Trophoblast cell (in vitro differentiated cells and primary cell): ENCODE data around the gene MAP4K4.

Experiments
- DNase-seq, 2 donors: peaks; one replicate each; pipeline ENCODE4 v3.0.0-alpha.2; 2016
- H2AFZ ChIP-seq: 2 replicates; pipeline ENCODE4 v1.6.1; 2013; ENCODE audit warnings: low read length, moderate library complexity, mild to moderate bottlenecking; ENCODE audit not compliant: insufficient read depth, poor library complexity
- H2AK5ac ChIP-seq: 2 replicates; pipeline ENCODE4 v1.6.1; 2013; ENCODE audit warnings: mild to moderate bottlenecking, low read length
- H2BK120ac ChIP-seq: 2 replicates; pipeline ENCODE4 v1.6.1; 2013; ENCODE audit warnings: low read length, mild to moderate bottlenecking, moderate library complexity; ENCODE audit not compliant: insufficient read depth, poor library complexity
- H2BK12ac ChIP-seq: 2 replicates; pipeline ENCODE4 v1.6.1; 2013; ENCODE audit warnings: mild to moderate bottlenecking, low read length, moderate library complexity
- H2BK5ac ChIP-seq: 2 replicates; pipeline ENCODE4 v1.6.1; 2013; ENCODE audit warnings: low read length, low read depth, moderate library complexity, mild to moderate bottlenecking; ENCODE audit not compliant: poor library complexity
- H3K14ac ChIP-seq: 2 replicates; pipeline ENCODE4 v1.6.1; 2013; ENCODE audit warnings: mild to moderate bottlenecking, low read length
- H3K18ac ChIP-seq: 2 replicates; pipeline ENCODE4 v1.6.1; 2013; ENCODE audit warnings: mild to moderate bottlenecking, low read length
- H3K23ac ChIP-seq: 2 replicates; pipeline ENCODE4 v1.6.1; 2013; ENCODE audit warnings: low read length
- H3K27ac ChIP-seq: 2 replicates; pipeline ENCODE4 v1.5.1; 2013; ENCODE audit warnings: low read depth, mild to moderate bottlenecking, inconsistent platforms, low read length, moderate library complexity
- H3K27me3 ChIP-seq: 2 replicates; pipeline ENCODE4 v1.6.1; 2013; ENCODE audit warnings: inconsistent platforms, mild to moderate bottlenecking, low read length, moderate library complexity; ENCODE audit not compliant: insufficient read depth
- H3K36me3 ChIP-seq, 2 experiments: 1 replicate in 1 of 2; 2 replicates in 1 of 2; pipeline ENCODE4 v1.6.1; 2013; ENCODE audit warnings: low read length in 2 of 2, mild to moderate bottlenecking in 2 of 2, moderate library complexity in 1 of 2; ENCODE audit not compliant: insufficient read depth in 2 of 2, control insufficient read depth in 1 of 2
- H3K4ac ChIP-seq: 2 replicates; pipeline ENCODE4 v1.6.1; 2013; ENCODE audit warnings: low read depth, mild to moderate bottlenecking, low read length, moderate library complexity
- H3K4me1 ChIP-seq, 2 experiments: 1 replicate in 1 of 2; 2 replicates in 1 of 2; pipeline ENCODE4 v1.6.1; 2013; ENCODE audit warnings: low read length in 2 of 2, mild to moderate bottlenecking in 2 of 2, moderate library complexity in 1 of 2; ENCODE audit not compliant: insufficient read depth in 2 of 2, control insufficient read depth in 1 of 2
- H3K4me2 ChIP-seq: 2 replicates; pipeline ENCODE4 v1.6.1; 2013; ENCODE audit warnings: inconsistent platforms, mild to moderate bottlenecking, low read length, moderate library complexity
- H3K4me3 ChIP-seq: 2 replicates; pipeline ENCODE4 v1.5.1; 2013; ENCODE audit warnings: mild to moderate bottlenecking, low read depth, low read length, inconsistent platforms
- H3K79me1 ChIP-seq: one replicate; pipeline ENCODE4 v1.6.1; 2013; ENCODE audit warnings: low read length
- H3K79me2 ChIP-seq: 2 replicates; pipeline ENCODE4 v1.6.1; 2013; ENCODE audit warnings: low read length, mild to moderate bottlenecking; ENCODE audit not compliant: control insufficient read depth, insufficient read depth, poor library complexity
- H3K9ac ChIP-seq: 2 replicates; pipeline ENCODE4 v1.6.1; 2013; ENCODE audit warnings: mild to moderate bottlenecking, low read length
- H3K9me3 ChIP-seq: 2 replicates; pipeline ENCODE4 v1.6.1; 2013; ENCODE audit warnings: low read depth, mild to moderate bottlenecking, control low read depth, inconsistent platforms, low read length; ENCODE audit not compliant: insufficient read depth
- H4K12ac ChIP-seq: 2 replicates; pipeline ENCODE4 v1.6.1; 2013; ENCODE audit warnings: low read depth, mild to moderate bottlenecking, low read length, moderate library complexity
- H4K8ac ChIP-seq: 2 replicates; pipeline ENCODE4 v1.6.1; 2013; ENCODE audit warnings: low read depth, mild to moderate bottlenecking, low read length, moderate library complexity
- H4K91ac ChIP-seq: one replicate; pipeline ENCODE4 v1.6.1; 2013; ENCODE audit warnings: low read depth, mild to moderate bottlenecking, low read length, moderate library complexity
- WGBS: extraction: QIAGEN DNeasy Blood & Tissue Kit; methylation state at CpG from one replicate; pipeline ENCODE4 v1.1.7; 2013; ENCODE audit warnings: missing lambda C conversion rate; ENCODE audit not compliant: insufficient read length, insufficient coverage; ENCODE audit errors: extremely low coverage; 5-methylcytosine and 5-hydroxymethylcytosine counted together

The MAP4K4 gene

DNA sequence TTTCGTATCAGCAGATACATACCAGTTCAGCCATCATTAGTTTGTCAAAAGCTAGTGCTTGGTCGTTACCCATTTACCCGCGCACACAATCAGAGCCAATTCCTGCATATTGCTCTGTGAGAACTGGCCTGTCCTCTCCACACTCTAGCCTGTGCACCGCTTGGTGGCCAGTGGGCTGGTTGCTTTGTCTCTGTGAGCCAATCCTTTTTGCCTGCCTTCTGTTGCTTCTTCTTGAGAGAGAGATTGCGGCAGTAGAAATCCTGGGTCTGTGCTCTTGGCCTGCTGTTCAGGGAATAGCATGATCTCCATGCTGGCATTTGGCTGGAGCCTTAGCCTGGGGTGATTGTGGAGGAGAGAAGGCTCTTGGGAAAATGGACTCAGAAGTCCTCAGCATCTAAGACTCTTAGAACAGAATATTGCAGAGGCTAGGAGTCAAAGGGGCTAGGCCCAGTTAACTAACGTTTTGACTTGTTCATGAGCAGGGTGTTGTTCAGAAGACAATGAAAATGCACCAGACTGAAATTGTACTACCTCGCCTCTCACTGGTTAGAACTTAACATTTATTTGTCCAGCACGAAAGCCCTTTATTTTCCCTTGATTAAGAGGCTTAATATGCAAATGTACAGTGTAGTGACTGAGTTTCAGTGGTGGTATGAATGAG lies 37.1 kb downstream of the MAP4K4 start:
- H4K8ac ChIP-seq, result no peak overlapping the region
- H2BK5ac ChIP-seq, result no peak overlapping the region
- H2AFZ ChIP-seq, result no peak overlapping the region
- H2AK5ac ChIP-seq, result no peak overlapping the region
- no peak overlapping the region for H3K9ac ChIP-seq
- no peak overlapping the region for H3K23ac ChIP-seq
- H2BK12ac ChIP-seq, result no peak overlapping the region
- no peaks in the 10 kb centered on the region for H3K27me3 ChIP-seq
- peaks cover 28% of the 10 kb centered on the region for H3K79me2 ChIP-seq
- H4K91ac ChIP-seq, result no peak overlapping the region
- H3K4me2 ChIP-seq, result no peak overlapping the region
- peaks cover 8 to 11% of the 10 kb centered on the region in 2 experiments for H3K4me1 ChIP-seq
- H3K9me3 ChIP-seq, result no peaks in the 10 kb centered on the region
- H4K12ac ChIP-seq, result no peak overlapping the region
- no peak overlapping the region for H3K4me3 ChIP-seq
- H3K36me3 ChIP-seq, result peaks cover 2% of the 10 kb centered on the region in 2 experiments
- H3K27ac ChIP-seq, result no peak overlapping the region
- H3K79me1 ChIP-seq, result no peaks in the 10 kb centered on the region
- H2BK120ac ChIP-seq, result no peak overlapping the region
- peak overlapping the region; percentile 90 for H3K4ac ChIP-seq
- peak overlapping the region; percentile 46 for H3K18ac ChIP-seq
- WGBS, result no CpG with 5 or more reads among the region's 9 CpGs
- no peak overlapping the region for H3K14ac ChIP-seq
- DNase-seq, result no peak

DNA sequence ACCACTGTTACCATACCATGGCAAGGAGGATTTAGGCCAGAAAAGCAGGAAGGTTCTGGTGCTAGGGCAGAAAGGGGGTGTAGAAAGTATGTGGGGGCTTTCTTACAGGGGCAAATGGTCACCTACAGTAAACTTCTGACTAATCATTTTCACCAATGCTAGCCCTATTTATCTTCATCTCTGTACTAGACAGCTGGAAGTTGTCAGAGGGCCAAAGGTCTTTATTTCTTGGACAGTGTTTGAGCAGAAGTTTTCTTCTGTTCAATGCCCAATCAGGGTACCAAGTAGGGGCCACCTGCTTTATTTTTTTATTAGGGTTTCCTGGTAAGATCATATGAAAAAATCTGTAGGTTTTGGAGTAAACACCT lies 37.6 kb downstream of the MAP4K4 start:
- Histone ChIP-seq H3K79me1 (no peaks in the 10 kb centered on the region), H4K12ac (no peak overlapping the region), H3K27ac (no peak overlapping the region), H2BK12ac (no peak overlapping the region), H2AK5ac (no peak overlapping the region), H3K9ac (no peak overlapping the region), H3K4me2 (no peak overlapping the region), H4K91ac (no peak overlapping the region), H3K4ac (peak overlapping the region; percentile 90), H2BK5ac (no peak overlapping the region), H3K14ac (no peak overlapping the region), H2BK120ac (no peak overlapping the region), H3K79me2 (peaks cover 25% of the 10 kb centered on the region), H3K9me3 (no peaks in the 10 kb centered on the region), H3K4me3 (no peak overlapping the region), H3K4me1 (peaks cover 8% of the 10 kb centered on the region in 2 experiments), H4K8ac (no peak overlapping the region), H3K23ac (no peak overlapping the region), H3K27me3 (no peaks in the 10 kb centered on the region), H3K18ac (no peak overlapping the region), H2AFZ (no peak overlapping the region), H3K36me3 (no peaks in the 10 kb centered on the region)
- DNase-seq, result no peak

DNA sequence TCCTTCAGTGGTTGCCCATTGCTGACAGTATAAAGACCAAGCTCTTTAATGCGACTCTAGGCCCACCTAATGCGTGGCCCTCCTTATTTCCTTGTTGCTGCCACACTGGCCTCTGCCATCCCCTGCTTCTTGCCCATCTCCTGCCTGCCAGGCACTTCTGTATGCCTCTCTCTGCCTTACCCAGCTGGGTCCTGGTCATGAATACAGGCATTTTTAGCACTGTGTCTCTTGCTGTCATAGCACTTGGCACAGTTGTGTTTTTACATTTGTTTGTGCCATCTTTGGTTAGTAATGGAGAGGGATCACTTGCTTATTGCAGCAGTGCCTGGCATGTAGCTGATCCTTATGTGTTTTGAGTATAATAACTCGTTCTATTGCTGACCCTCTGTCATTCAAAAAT lies 38.7 kb downstream of the MAP4K4 start:
- Histone ChIP-seq H3K23ac (no peak overlapping the region), H3K79me2 (peaks cover 19% of the 10 kb centered on the region), H2BK12ac (no peak overlapping the region), H2BK120ac (no peak overlapping the region), H3K4me1 (peaks cover 8% of the 10 kb centered on the region in 2 experiments), H3K9me3 (no peaks in the 10 kb centered on the region), H3K14ac (no peak overlapping the region), H3K79me1 (no peaks in the 10 kb centered on the region), H3K36me3 (no peaks in the 10 kb centered on the region), H2BK5ac (no peak overlapping the region), H3K4me3 (no peak overlapping the region), H2AK5ac (no peak overlapping the region), H3K27ac (no peak overlapping the region), H3K27me3 (no peaks in the 10 kb centered on the region), H4K91ac (no peak overlapping the region), H4K12ac (no peak overlapping the region), H2AFZ (no peak overlapping the region), H3K9ac (no peak overlapping the region), H4K8ac (no peak overlapping the region), H3K18ac (no peak overlapping the region), H3K4ac (peak overlapping the region; percentile 46), H3K4me2 (no peak overlapping the region)
- no peak for DNase-seq
- no CpG with 5 or more reads among the region's 3 CpGs for WGBS

DNA sequence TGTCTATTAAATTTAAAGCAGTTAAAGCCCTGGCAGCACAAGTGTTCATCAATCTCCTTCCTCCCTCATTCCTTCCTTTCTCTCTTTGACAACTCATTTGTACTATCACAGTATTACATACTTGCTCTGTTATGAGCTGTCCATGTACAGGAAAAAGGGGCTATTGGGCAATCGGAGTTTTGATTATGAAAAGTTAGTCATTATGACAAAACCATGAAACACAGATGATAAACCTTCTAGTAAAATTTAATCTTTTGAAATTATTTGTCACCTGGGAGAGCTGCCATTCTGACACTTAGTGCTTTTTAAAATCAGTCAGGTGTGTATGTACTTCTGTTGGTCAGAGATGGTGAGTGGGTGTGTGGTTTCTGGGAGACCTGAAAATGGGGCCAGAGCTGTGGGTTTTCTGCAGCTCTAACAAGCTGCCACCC lies 39.4 kb downstream of the MAP4K4 start:
- no peaks in the 10 kb centered on the region for H3K27me3 ChIP-seq
- no CpG with 5 or more reads among the region's 1 CpG for WGBS

More for the DNA sequence above, 39.4 kb downstream of the MAP4K4 start:
- H2AK5ac ChIP-seq, result no peak overlapping the region
- H3K27ac ChIP-seq, result no peak overlapping the region
- H3K23ac ChIP-seq, result no peak overlapping the region
- H3K9me3 ChIP-seq, result no peaks in the 10 kb centered on the region
- H3K4ac ChIP-seq, result no peak overlapping the region
- no peak overlapping the region for H3K4me3 ChIP-seq
- H3K79me1 ChIP-seq, result no peaks in the 10 kb centered on the region
- H3K4me1 ChIP-seq, result peaks cover 10% of the 10 kb centered on the region in 2 experiments
- H2BK5ac ChIP-seq, result no peak overlapping the region
- H3K18ac ChIP-seq, result no peak overlapping the region
- H3K36me3 ChIP-seq, result no peaks in the 10 kb centered on the region
- peak; percentile 38 to 46 for DNase-seq
- H3K4me2 ChIP-seq, result no peak overlapping the region
- no peak overlapping the region for H2BK12ac ChIP-seq
- no peak overlapping the region for H3K14ac ChIP-seq
- H3K79me2 ChIP-seq, result peaks cover 21% of the 10 kb centered on the region
- H4K12ac ChIP-seq, result no peak overlapping the region
- H3K9ac ChIP-seq, result no peak overlapping the region
- H2BK120ac ChIP-seq, result no peak overlapping the region
- no peak overlapping the region for H2AFZ ChIP-seq
- no peak overlapping the region for H4K91ac ChIP-seq
- no peak overlapping the region for H4K8ac ChIP-seq
